ENCODE measurements around the gene ASIC2. TPM values are rescaled to one million over a fixed set of nuclear protein-coding genes. Genes with fewer than 3 reads are reported as not detected.

Gene ASIC2
- total RNA-seq, 1 experiment from 2014 or later, result 0.74 TPM

DNA sequence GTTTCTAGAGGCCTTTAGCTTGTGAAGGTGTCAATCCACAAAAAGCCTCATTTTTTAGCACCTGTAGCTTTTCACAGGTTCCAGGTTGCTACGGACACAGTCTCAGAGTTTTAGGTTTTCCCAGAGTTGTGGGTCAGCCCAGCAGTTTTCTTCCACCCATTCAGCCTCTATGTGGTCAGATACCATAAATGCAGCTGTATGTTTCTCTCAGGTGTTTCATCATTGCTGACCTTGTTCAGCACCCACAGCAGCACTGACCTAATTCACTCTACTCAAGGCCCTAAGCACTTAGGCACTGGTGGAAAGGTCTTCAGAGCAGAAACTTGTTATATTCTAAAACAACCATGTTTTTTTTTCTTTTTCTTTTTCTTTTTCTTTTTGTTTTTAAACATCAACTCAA is 316.5 kb downstream of the ASIC2 start:
- Mint-ChIP-seq H3K9me3 (peaks cover 6 to 8% of the 10 kb centered on the region in 2 experiments), H3K4me3 (no peak overlapping the region), H3K27ac (no peak overlapping the region), H3K4me1 (no peaks in the 10 kb centered on the region), H3K27me3 (ENCODE audit: low read depth) (peaks cover 4% of the 10 kb centered on the region; the same call in 1 of the 2 replicates), H3K36me3 (ENCODE audit: insufficient read depth in 1 of 3, low read depth in 3 of 3) (no peaks in the 10 kb centered on the region; a peak in 1 of 7 replicates)
- no peaks in the 10 kb centered on the region for H3K79me2 ChIP-seq (ENCODE audit: insufficient read depth, low read length)
- no peak overlapping the region for H4K8ac ChIP-seq (replicated peaks; ENCODE audit: insufficient read length, low read depth, low read length)
- H3K27me3 ChIP-seq (ENCODE audit: insufficient read depth, low read length), result no peaks in the 10 kb centered on the region
- no peak overlapping the region for H3K4ac ChIP-seq (ENCODE audit: low read depth, low read length)
- no CpG with 5 or more reads among the region's 1 CpG for WGBS (ENCODE audit: extremely low coverage, insufficient read length, low lambda C conversion rate)
- H3K4me2 ChIP-seq (ENCODE audit: insufficient read depth, insufficient read length, low read length), result no peak overlapping the region
- H3K18ac ChIP-seq (ENCODE audit: insufficient read length, low read depth, low read length), result no peak overlapping the region
- no peak overlapping the region for H3K27ac ChIP-seq (ENCODE audit: insufficient read length, low read depth, low read length)
- no peak overlapping the region for H3K56ac ChIP-seq (ENCODE audit: insufficient read length, low read depth, low read length)
- no peaks in the 10 kb centered on the region for H3K79me1 ChIP-seq (ENCODE audit: insufficient read depth, low read depth, low read length, poor library complexity, severe bottlenecking)
- H2BK20ac ChIP-seq (ENCODE audit: low read depth, low read length, poor library complexity, severe bottlenecking), result no peak overlapping the region
- H2BK12ac ChIP-seq (ENCODE audit: insufficient read length, low read depth, low read length), result no peak overlapping the region
- no peak for TF ChIP-seq CTCF (conservative IDR thresholded peaks at IDR 0.05)
- H3K14ac ChIP-seq (ENCODE audit: insufficient read depth, low read length), result no peak overlapping the region
- no peak overlapping the region for H4K5ac ChIP-seq (ENCODE audit: insufficient read length, low read depth, low read length)
- peaks cover 6% of the 10 kb centered on the region for H3K9me3 ChIP-seq (ENCODE audit: control insufficient read depth, low read depth, low read length)
- H2BK15ac ChIP-seq (ENCODE audit: low read depth, low read length), result no peak overlapping the region
- H3T11ph ChIP-seq (ENCODE audit: low read length), result no peak overlapping the region
- no peaks in the 10 kb centered on the region for H3K4me1 ChIP-seq (ENCODE audit: insufficient read depth, low read length)
- H3K23me2 ChIP-seq (ENCODE audit: insufficient read length, low read depth, low read length, poor library complexity, severe bottlenecking), result no peaks in the 10 kb centered on the region
- H4K91ac ChIP-seq (ENCODE audit: insufficient read length, low read depth, low read length), result no peak overlapping the region
- no peaks in the 10 kb centered on the region for H4K20me1 ChIP-seq (ENCODE audit: control insufficient read depth, insufficient read depth, insufficient read length)
- no peak overlapping the region for H2AK5ac ChIP-seq (ENCODE audit: insufficient read length, low read length)
- DNase-seq, result no peak
- no peak overlapping the region for H2BK5ac ChIP-seq (ENCODE audit: insufficient read length, low read length)
- H3K23ac ChIP-seq (ENCODE audit: insufficient read length, low read depth, low read length), result no peak overlapping the region
- H2BK120ac ChIP-seq (ENCODE audit: low read depth, low read length, poor library complexity, severe bottlenecking), result no peak overlapping the region
- H2AFZ ChIP-seq (ENCODE audit: low read length), result no peak overlapping the region
- no peak overlapping the region for H3K9ac ChIP-seq (ENCODE audit: extremely low read depth, insufficient read length, low read length)

Data from H9 (cell line).